ENCODE data around the gene SYT2.
"Not testable (repeated sequence)": the region's sequence is repeated elsewhere in the genome, so short reads cannot be mapped to it uniquely, and the experiment has no call there.

SYT2 gene

GRCh38 chr1:202639500-202639899 lies 70.8 kb downstream of the SYT2 start:
- DNase-seq: no peak

GRCh38 chr1:202638701-202639305 lies 71.5 kb downstream of the SYT2 start:
- not testable (repeated sequence) for DNase-seq

- DNase-seq: no peak
Observed at GRCh38 chr1:202638019-202638700, 72.1 kb downstream of the SYT2 start.

- not testable (repeated sequence) for DNase-seq
Observed at GRCh38 chr1:202637321-202638018, 72.8 kb downstream of the SYT2 start.

GRCh38 chr1:202636171-202636570 lies 74.1 kb downstream of the SYT2 start:
- DNase-seq: not testable (repeated sequence)

GRCh38 chr1:202632241-202632640 lies 78.0 kb downstream of the SYT2 start:
- no peak for DNase-seq

GRCh38 chr1:202631076-202631923 lies 79.0 kb downstream of the SYT2 start:
- DNase-seq: no peak

GRCh38 chr1:202630541-202630940 lies 79.7 kb downstream of the SYT2 start:
- DNase-seq: no peak

GRCh38 chr1:202630096-202630495 lies 80.2 kb downstream of the SYT2 start:
- not testable (repeated sequence) for DNase-seq

GRCh38 chr1:202629257-202629811 lies 80.9 kb downstream of the SYT2 start:
- DNase-seq: peak; percentile 45 to 50

- DNase-seq: no peak
Observed at GRCh38 chr1:202628646-202629215, 81.5 kb downstream of the SYT2 start.

- DNase-seq: no peak
Observed at GRCh38 chr1:202627841-202628565, 82.3 kb downstream of the SYT2 start.

GRCh38 chr1:202627036-202627435 lies 83.2 kb downstream of the SYT2 start:
- not testable (repeated sequence) for DNase-seq

- peak; percentile 60 to 64 for DNase-seq
Observed at GRCh38 chr1:202625416-202626360, 84.6 kb downstream of the SYT2 start.

- no peak for DNase-seq
Observed at GRCh38 chr1:202624781-202625108, 85.5 kb downstream of the SYT2 start.

GRCh38 chr1:202624088-202624780 lies 86.0 kb downstream of the SYT2 start:
- DNase-seq: no peak

GRCh38 chr1:202623476-202623875 lies 86.8 kb downstream of the SYT2 start:
- DNase-seq: not testable (repeated sequence)

GRCh38 chr1:202623075-202623474 lies 87.2 kb downstream of the SYT2 start:
- DNase-seq: no peak

GRCh38 chr1:202622388-202622787 lies 87.9 kb downstream of the SYT2 start:
- no peak for DNase-seq

GRCh38 chr1:202621446-202621845 lies 88.8 kb downstream of the SYT2 start:
- DNase-seq: no peak

Measured in Kasumi-1 (cell line).